ENCODE measurements around the gene GID8.

GID8 gene

DNA sequence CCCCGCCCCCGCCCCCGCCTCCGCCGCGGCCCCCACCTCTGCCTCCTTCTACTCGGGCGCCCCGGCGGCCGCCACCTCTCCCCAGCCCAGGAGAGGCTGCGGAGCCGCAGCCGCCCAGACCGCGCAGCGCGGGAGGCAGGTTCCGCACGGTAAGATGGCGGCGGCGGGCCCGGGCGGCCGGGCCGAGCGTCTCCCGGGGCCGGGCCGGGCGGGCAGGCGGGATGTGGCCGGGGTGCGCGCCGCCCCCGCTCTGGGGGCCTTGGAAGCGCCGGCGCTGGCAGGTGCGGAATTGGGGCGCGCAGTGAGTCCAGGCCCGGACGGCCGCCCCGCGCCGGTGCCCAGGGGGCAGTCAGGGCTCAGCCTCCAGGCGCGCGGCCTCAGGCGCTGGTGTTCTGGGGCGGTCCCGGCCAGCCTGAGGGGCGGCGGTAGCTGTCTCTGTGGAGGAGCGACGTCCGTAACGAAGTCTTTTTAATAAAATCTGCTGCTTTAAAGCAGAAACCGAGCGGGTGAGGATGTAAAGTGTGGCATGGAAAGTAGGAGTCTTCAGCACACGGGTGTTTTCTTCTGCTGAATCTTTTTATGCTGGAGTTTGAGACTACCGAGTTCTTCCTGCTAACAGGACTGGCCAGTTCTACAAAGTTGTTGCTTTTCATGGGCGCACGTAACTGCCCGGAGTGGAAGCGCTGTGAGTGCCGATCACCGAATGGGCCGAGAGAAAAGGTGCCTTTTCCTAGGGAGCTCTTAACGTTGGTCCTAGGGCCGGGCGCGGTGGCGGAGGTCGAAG is at the start of gene GID8:
TSS of gene GID8 (plus strand) at position 43 of the 784 bp plus-strand sequence. CDS start 3,356 bp downstream, outside the sequence.
- DNase-seq: no peak

DNA sequence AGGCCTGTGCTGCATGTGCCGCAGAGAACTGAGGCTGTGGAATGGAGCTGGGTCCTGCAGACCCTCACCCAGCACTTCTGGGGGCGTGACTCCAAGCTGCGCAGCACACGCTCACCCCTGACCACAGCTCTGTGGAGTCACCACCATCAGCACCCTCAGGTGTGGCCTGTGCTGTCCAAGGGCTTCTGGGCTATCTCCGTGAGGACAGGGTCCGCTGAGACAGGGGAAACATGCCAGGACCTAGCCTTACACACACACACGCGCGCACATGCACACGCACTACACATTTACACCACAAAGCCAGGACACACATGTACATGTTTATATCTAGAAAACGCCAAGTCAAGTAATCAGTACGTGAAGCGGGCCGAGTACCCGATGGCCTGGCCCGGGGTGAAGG is 49.5 kb upstream of the GID8 start:
- no peak for DNase-seq

DNA sequence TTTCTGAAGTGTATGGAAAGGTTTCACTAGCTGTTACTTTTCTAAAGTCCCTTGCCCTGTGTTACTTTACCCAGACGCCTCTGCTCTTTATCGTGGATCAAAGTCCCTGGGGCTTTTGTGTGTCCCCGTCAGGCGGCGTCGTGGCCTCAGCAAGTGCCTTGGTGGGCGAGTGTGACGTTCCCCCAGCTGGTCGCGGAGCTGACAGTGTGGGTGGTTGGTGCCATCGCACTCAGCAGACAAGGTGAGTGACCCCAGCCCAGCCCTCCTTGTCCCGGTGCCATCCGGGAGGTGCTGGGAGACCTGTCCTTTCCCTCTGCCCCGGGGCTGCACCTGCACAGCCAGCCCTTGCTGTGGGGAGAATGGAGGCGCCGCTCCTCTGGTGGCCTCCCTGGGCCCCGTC is 49.0 kb upstream of the GID8 start:
- no peak for DNase-seq

DNA sequence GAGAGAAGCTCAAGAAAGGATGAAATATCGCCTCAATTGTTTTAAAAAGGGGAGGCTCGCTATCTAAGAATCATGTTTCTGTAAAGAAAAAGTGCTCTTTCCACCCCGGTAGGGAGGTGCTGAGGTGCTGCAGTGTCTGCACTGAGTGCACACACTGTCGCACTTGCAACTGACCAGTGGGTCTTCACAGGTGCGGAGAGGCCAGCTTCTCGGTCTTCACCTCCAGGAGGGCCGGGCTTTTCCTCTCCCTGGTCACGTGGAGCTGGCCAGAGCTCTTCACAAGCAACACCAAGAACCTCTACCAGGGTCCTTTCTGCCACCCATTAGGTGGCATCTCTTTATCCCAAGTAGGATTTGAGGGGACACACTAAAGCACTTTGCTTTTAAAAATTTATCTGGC is 48.5 kb upstream of the GID8 start:
- DNase-seq: no peak

DNA sequence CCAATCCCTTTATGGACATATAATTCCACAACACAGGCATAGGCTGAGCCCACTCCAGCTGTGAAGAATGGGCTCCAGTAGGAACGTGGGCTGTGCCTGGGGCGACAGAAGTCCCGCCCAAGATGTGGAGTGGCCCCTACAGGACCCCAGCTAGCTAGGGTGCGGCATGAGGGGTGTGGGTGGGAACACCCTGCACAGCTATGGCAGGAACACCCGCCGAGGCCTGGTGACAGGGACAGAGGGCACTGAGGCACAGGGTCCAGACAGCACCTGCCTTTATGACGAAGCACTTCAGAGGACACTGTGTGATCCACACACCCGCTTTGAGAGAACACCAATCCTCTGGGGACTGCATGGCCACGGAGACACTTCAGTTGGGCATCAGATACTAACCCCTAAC is 48.1 kb upstream of the GID8 start:
- no peak for DNase-seq

DNA sequence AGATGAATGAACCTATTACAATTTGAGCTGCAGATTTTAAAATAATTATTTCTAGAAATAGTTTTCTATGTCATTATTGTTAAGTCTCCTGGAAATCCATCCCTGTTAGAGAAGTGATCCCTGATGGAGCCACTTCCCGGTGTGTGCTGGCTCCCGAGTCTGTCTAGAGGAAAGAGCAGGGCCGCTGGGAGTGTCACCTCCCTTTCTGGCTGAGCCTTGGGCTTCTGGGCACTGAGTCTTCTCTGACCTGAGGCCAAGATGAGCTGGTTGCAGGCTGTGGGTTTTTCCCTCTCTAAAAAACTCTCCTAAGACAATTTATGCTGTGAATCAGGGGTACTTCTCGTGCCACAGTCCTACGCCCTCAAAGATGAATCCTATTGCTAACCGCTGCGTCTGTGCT is 47.5 kb upstream of the GID8 start:
- DNase-seq: no peak

DNA sequence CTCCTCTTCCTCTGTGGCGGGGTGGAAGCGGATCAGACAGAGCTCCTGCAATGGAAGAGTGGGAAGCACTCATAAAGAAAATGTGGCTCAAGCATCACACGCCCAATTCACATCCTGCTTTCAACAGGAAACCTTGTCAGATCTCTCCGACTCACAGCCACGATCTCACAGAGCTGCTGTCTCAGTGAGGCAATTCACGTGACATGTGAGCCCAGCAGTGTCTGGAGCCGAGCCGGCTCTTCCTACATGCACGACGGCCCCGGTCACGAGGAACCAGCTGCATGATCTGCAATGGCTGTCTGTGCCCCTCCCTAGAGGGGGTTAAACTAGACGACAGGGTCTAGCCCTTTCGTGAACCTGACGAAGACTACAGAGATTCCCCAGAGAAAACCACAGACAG is 46.8 kb upstream of the GID8 start:
- no peak for DNase-seq

DNA sequence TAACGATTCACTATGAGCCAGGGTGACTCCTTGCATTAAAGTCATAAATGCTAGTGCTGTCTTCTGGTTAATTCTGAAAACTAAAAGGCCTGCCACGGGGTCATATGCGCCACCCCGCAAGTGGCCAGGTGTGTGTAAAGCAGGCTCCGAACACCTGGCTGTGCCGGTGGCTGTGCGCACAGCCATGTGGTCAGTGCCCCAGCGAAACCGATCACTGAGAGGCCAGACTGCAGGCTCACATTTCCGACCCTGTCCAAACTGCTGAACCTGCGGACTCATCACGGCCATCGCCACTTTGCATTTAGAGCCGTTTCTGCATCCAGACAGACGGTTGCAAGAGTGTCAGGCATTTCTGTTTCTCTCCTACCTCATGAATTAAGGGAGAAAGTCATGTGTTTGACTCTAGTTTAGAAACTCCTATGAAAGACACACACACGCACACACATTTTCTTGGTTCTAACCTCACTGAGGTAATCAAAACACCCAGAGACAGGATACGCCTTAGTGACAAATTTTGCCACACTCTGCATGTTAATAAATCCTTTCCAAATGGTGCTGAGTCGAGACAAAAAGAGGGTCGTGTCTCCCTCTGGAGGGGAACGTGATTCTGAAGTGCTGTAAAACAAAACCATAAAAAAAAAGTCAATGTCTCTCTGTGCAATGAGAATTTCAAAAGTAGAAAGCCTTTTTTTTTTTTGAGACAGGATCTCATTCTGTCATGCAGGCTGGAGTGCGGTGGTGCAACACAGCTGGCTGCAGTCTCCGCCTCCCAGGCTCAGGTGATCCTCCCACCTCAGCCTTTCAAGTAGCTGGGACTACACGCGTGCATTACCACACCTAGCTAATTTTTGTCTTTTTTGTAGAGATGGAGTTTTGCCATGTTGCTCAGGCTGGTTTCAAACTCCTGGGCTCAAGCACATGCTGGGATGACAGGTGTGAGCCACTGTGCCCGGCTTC is 45.3 kb upstream of the GID8 start:
- no peak for DNase-seq

DNA sequence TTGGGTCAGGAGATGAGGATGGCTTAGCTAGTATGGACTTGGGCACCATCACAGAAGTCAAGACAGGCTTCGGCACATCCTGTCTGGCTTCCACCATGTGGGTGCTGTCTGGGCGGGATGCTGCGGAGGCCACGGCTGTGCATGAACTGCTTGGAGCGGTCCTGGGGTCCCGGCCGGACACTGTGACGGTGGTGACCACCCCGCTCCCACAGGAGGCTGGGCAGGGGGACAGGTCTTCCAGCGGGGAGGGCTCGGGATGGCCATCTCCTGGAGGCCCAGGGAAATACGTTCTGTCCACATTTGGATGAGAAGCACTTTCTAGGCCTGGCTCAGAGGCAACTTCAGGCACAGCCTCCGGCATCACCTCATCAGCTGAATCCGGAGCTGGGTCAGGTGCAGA is 44.2 kb upstream of the GID8 start:
- no peak for DNase-seq

DNA sequence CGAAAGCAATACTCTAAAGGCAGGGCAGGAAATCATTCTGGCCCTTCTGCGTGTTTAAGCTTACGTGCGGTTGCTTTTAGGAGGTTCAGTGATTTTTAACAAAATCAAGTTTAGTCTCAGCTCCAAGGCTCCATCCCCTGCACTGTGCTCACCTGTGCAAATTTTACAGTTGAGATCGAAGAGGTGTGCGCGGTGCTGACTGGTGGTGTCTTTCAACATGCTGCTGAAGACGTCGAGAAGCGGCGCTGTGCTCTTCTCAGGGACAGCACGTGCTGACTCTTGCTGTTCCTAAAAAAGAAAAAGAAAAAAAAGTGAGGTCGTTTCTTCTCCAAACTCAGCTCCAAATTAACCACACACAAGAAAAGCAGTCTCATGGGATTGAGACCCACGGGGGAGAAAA is 43.7 kb upstream of the GID8 start:
- DNase-seq: no peak

DNA sequence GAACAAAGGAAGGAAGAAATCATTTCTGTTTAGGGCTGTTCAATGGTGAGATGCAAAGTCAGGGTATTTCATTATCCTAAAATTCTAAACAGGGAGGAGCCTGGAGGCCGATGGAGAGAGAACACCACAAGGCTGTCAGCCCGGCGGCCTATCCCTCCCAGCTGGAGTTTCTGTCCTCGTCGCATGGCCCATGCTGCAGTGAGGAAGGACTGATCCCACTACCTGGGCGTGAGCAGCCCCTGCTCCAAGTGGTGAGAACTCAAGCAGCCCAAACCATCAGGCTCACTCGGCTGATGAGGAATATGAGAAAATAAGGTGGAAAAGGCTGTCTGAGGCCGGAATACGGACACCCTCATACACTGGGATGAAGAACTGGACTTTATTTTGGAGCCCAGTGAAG is 42.4 kb upstream of the GID8 start:
- DNase-seq: no peak

DNA sequence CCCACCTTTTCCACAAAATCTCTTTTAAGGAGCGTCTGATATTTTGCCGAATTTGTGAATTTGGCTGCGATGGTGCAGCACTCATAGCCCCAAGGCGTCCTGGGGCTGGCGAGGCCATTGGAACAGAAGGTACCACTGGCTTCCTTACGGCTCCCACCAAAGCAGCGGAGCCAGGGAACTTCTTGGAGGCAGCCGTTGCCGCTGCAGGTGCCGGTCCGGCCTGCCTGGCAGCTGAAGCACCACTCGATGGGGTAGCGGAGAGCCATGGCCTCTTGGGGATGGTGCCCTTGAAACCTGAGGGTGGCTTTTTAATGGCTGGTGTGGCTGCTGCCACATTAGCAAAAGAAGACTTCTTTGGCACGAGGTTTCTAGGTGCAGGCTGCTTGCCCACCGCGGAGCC is 41.4 kb upstream of the GID8 start:
- no peak for DNase-seq

DNA sequence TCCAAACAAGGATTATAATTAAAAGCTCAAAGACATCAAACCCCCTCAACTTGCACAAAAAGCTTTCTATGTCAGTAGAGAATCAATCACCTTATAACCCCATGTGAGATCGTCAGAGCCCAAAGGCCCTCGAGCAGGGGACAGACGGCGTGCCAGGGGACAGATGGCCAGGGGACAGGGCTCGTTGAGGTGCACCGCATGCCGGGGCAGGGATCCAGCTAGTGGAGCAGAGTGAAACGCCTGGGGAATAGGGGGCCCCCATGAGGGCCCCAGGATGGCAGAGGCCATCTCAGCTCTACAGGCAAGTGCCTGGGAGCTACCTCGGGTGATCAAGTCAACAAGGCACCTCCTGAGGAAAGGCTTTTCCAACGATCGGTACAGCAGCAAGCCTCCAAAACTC is 40.3 kb upstream of the GID8 start:
- no peak for DNase-seq

DNA sequence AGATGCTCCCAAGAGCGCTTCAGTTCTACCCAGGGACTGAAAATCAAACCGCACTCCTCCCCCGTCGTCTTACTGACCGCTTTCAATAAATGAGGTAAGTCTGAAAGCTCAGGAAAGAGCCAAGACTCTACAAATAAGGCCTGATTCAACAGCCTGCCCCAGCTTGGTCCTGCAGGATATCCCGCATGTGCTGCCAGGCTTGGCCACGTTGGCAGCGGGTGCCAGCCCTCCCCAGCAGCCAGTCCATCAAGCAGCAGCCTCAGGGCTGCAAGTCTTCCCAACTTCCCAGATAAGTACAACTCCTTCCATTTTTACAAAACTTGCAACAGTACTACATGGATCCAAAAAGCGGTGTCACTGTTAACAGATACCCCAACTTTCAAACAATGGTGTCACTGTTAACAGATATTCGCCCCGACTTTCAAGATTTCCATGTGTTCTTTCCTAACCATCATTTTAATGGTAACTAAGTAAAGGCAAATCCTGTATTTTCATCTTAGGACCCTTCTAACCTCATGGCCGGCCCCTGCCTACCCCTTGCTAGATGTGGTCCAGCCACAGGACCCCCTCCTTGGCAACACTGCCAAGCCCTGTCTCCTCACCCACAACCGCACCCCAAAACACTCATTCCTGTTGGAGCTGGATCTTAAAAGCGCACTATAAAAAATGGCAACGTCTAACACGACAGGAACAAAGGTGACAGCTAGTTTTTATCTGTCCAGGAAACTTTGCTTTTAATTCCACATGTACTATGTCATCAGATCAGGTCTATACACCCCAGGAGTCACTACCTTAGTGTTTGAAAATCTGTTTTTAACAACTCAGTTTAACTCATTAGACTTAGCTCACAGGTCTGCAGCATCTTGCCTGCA is 39.6 kb upstream of the GID8 start:
- DNase-seq: no peak

DNA sequence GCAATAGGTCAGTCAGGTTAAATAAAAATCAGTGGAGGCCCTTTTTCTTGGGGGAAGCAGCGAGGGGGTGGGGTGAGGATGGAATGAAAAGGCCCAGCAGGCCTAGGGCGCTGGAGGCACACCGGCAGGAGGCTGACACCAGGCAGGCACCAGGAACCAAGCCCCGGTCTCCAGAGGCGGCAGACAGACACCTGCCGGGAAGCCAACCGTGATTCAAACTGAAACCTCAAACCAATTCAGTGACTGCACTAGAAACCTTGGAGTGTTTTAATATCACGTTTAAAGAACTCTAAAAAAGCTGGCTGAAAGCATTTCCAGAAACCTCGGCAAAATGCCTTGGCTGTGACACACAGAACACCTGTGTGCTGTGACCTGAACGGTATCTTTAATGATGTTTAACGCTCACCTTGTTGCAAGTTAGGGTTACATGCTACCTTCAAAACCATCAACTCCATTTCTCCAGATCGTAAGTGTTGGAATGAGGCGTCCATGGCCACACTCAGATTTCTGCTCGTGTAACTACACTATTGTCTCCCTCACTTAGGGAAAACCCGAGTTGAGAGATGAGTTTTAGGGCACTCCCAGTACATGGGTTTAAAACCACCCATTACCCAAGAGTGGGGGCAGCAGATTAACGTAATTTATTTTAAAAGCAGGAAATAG is 38.8 kb upstream of the GID8 start:
- DNase-seq: no peak

DNA sequence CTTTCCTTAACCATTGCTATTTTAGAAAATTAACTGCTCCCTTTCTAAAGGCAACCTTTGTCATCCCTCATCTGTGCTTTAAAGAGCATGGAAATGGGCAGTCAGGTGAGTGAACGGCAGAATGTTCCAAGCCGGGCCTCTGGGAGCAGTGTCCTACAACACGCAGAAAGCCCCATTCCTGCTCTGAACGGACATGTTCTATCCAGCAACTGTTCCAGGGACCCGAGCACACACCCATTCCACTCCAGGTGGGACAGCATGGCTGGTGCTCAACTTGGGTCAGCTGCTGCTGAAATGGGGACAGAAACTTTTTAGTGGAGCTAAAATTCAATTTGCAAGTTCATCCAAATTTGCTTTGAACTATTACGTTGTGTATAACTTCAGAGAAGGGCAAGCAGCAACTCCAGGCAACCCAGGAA is 38.3 kb upstream of the GID8 start:
- no peak for DNase-seq

DNA sequence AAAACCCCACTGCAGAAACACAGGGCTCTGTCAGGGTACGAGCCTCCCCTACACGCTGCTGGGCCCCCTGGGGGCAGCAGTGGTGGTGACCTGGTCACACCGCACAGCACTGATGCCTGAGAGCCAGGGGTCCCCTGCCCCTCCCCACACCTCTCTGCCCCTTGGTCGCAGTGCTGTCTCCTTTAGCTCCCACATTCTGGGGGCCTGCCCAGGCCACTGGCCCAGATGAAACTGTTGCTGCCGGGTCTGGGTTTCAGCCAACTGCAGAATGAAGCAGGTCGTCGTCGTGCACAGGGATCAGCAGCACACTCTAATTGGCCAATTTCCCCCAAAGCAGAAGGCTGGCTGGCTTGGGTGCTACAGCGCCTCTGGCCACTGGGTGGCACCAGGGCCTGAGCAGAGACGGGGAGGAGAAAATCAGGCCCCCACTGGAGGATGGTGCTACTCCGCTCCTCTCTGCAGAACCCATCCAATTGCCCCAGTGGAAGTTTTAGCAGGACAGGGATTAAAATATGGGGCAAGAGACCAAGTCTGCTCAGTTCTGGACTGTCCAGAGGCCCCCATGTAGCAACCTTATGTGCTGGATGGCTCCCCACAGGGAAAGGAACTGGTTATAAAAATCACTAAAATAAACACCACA is 37.8 kb upstream of the GID8 start:
- DNase-seq: peak; percentile 51

DNA sequence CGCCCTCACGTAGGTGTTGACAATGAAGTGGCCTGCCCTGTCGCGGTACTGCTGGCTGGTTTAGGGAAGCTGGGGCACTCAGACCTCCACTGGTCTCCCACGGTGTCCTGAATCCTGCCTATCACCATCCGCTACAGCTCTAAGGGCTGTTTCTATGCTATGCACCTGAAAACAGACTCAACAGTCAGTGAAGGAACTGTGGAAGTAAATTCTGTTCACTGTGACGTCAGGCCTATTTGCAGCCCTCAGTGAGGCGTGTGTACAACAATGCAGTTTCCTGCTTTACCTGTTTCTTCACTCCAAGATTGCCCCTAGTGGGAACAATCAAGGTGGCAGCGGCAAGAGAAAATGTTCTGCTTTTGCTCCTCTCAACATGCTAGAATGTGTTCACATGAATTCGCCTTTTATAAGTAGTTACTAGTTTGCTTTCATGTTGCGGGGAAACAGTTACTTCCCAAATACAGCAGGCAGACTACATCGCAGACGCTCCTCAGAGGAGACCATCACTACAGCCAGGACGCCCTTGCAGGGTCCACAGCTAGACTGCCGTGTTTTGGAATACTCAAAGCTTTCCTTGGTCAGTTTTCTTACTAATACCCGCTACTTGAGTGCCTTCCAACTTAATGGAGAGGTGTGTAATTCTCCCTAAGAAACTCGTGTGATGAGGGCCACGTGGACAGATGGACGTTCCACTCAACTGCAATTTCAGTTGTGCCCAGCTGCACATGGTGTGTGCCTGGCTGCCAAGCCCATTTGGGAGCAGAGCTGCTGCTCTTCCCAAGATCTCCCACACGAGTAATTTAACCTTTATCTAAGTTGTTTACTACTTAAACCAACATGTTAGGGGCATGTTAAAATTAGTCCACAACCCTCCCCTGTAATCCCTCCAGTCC is 37.0 kb upstream of the GID8 start:
- DNase-seq: peak; percentile 72

DNA sequence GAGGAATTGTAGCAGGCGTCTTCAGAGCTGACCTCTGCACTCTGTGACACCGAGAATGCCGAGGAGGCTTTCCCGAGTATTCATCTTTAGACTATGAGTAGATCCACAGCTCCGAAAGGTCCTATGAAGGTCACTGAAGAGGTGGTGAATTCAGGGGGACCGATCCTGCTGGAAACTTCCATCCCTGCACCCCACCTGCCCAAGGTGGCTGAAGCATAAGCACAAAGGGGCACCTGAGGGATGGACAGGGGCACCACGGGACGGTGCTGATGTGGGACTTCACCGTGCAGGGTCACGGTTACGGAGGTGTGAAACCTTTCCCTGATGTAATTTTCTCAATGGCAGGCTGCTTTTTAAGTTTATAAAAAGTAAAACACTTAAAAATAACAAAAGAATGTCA is 36.1 kb upstream of the GID8 start:
- DNase-seq: no peak

DNA sequence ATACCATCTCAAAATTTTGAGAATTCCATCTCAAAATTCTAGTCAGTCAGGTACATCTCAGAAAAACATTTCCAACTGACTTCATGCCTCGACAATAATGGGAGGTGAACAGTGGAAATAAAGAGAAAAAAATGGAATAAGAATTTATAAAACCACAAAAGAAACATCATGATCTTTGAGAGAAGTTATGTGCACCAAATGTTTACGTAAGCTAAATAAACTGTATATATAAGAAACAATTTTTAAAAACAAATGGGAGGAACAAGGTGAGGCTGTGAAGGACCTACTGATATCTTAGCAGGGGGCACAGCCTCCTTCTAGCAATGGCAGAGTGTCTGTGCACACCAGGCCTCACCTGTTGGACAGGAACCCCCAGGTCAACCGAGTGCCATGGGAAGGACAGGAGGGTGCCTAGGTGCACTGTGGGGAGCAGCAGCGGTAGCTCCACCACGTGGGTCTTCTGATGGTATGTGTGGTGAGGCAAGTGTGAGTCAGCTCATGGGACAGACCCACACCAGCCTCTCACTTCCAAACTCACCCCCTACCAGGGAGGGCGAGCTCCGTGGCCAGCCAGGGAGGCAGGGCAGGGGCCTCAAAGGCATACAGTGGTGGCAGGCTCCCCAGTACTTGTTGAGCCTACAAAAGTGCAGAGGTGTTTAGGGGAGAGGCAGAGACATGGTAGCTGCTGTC is 34.9 kb upstream of the GID8 start:
- DNase-seq: no peak
